B cell (primary cell): ENCODE results near the gene TBX15. TPM values are rescaled to one million over a fixed set of nuclear protein-coding genes. Genes with fewer than 3 reads are reported as not detected.

Experiments
- ATAC-seq: fragments of 200-7000 bp; cut with Tn5 transposase; one replicate; pipeline ENCODE4 v1.10.0; 2021; ENCODE audit warnings: low read depth, mild to moderate bottlenecking, moderate number of reproducible peaks, moderate library complexity
- CTCF ChIA-PET: fragments of 350-600 bp; sonication (Branson Sonifier 250); formaldehyde crosslinking; loops from one replicate; lab custom pipeline; 2021; ENCODE audit warnings: antibody characterized with exemption, inconsistent platforms; lab: Charles Lee
- POLR2A ChIA-PET: fragments of 350-600 bp; sonication (Branson Sonifier 250); formaldehyde crosslinking; loops from one replicate; lab custom pipeline; 2021; ENCODE audit warnings: antibody characterized with exemption; lab: Charles Lee
- DNase-seq: peaks from one replicate; pipeline ENCODE4 v3.0.0; 2013
- H2AFZ ChIP-seq: 2 replicates; pipeline ENCODE4 v1.6.1; 2012; ENCODE audit warnings: mild to moderate bottlenecking, low read depth, low read length; ENCODE audit not compliant: insufficient read depth, poor library complexity, severe bottlenecking
- H3K27ac ChIP-seq, 2 donors: 1 replicate in 1 of 2; 2 replicates in 1 of 2; pipeline ENCODE4 v1.5.1; 2012 to 2013; ENCODE audit warnings: low read length in 2 of 2, mild to moderate bottlenecking in 2 of 2, moderate library complexity in 1 of 2
- H3K27me3 ChIP-seq, 4 experiments: fragments of 200-600 bp in 1 of 4; sonication (generic) in 1 of 4; replicated peaks in 1 of 4; 1 replicate in 2 of 4; 2 replicates in 2 of 4; pipeline versions ENCODE4 v1.6.1 to v1.7.0; 2013 to 2016; ENCODE audit warnings: low read length in 3 of 4, mild to moderate bottlenecking in 2 of 4, mixed read lengths in 1 of 4, moderate library complexity in 1 of 4; ENCODE audit not compliant: insufficient read depth in 4 of 4, control insufficient read depth in 3 of 4; ENCODE audit errors: control extremely low read depth in 1 of 4
- H3K36me3 ChIP-seq, 2 experiments: replicated peaks in 1 of 2; 1 replicate in 1 of 2; 2 replicates in 1 of 2; pipeline versions ENCODE4 v1.6.1 to v1.7.1; 2013; ENCODE audit warnings: low read length in 1 of 2; ENCODE audit not compliant: insufficient read depth in 2 of 2, control insufficient read depth in 1 of 2; ENCODE audit errors: control extremely low read depth in 1 of 2, extremely low read depth in 1 of 2
- H3K4me1 ChIP-seq, 2 donors: fragments of 200-600 bp in 1 of 2; sonication (generic) in 1 of 2; 1 replicate in 1 of 2; 2 replicates in 1 of 2; pipeline versions ENCODE4 v1.5.1 to v1.6.1; 2013 to 2017; ENCODE audit warnings: low read length in 2 of 2; ENCODE audit not compliant: control insufficient read depth in 2 of 2, insufficient read depth in 2 of 2
- H3K4me2 ChIP-seq: replicated peaks from 2 replicates; pipeline ENCODE3; 2012; ENCODE audit warnings: mild to moderate bottlenecking, low read depth, low read length; ENCODE audit not compliant: poor library complexity, severe bottlenecking
- H3K4me3 ChIP-seq, 5 experiments: fragments of 200-600 bp in 1 of 5; sonication (generic) in 1 of 5; 1 replicate in 3 of 5; 2 replicates in 2 of 5; pipeline versions ENCODE4 v1.5.1 to v1.7.0; 2011 to 2016; ENCODE audit warnings: low read length in 4 of 5, mild to moderate bottlenecking in 4 of 5, low read depth in 2 of 5, control low read depth in 1 of 5, moderate library complexity in 1 of 5; ENCODE audit not compliant: insufficient read depth in 1 of 5; ENCODE audit errors: control extremely low read depth in 1 of 5, extremely low read depth in 1 of 5
- H3K79me2 ChIP-seq: fragments of 200-600 bp; sonication (generic); one replicate; pipeline ENCODE4 v1.6.0; 2016; ENCODE audit warnings: low read length; ENCODE audit not compliant: control insufficient read depth, insufficient read depth
- H3K9ac ChIP-seq: fragments of 200-600 bp; sonication (generic); 2 replicates; pipeline ENCODE4 v1.6.1; 2017; ENCODE audit warnings: mild to moderate bottlenecking, low read length, moderate library complexity
- H3K9me3 ChIP-seq, 3 donors: one replicate each; pipeline versions ENCODE4 v1.6.1 to v1.7.1; 2013; ENCODE audit warnings: low read length in 2 of 3; ENCODE audit not compliant: control insufficient read depth in 2 of 3, insufficient read depth in 1 of 3; ENCODE audit errors: control extremely low read depth in 1 of 3
- H4K20me1 ChIP-seq: 2 replicates; pipeline ENCODE4 v1.6.0; 2012; ENCODE audit warnings: mild to moderate bottlenecking, low read length; ENCODE audit not compliant: insufficient read depth, control insufficient read depth, poor library complexity, severe bottlenecking
- H3K27ac Mint-ChIP-seq: one replicate; pipeline ENCODE4 v1.8.0; 2021; ENCODE audit warnings: mixed read lengths
- H3K27me3 Mint-ChIP-seq: one replicate; pipeline ENCODE4 v1.8.0; 2021; ENCODE audit warnings: mixed read lengths
- H3K4me1 Mint-ChIP-seq: one replicate; pipeline ENCODE4 v1.8.0; 2021; ENCODE audit warnings: mixed read lengths
- H3K4me3 Mint-ChIP-seq: one replicate; pipeline ENCODE4 v1.8.0; 2021; ENCODE audit warnings: mixed read lengths
- H3K9me3 Mint-ChIP-seq: one replicate; pipeline ENCODE4 v1.8.0; 2022; ENCODE audit warnings: mixed read lengths; ENCODE audit not compliant: insufficient read depth
- CTCF ChIP-seq: fragments of 200-600 bp; IDR thresholded peaks from one replicate; pipeline ENCODE4 v1.8.0; 2022; ENCODE audit warnings: antibody characterized with exemption, mild to moderate bottlenecking
- EZH2 ChIP-seq: IDR thresholded peaks from 2 replicates; pipeline ENCODE4 v1.6.1; 2012; ENCODE audit warnings: borderline replicate concordance, low read depth, mild to moderate bottlenecking, moderate library complexity, low read length; ENCODE audit not compliant: insufficient read depth, poor library complexity, severe bottlenecking
- WGBS: methylation state at CpG from one replicate; pipeline ENCODE4 v1.1.5; 2013; ENCODE audit warnings: missing lambda C conversion rate; ENCODE audit not compliant: insufficient coverage; 5-methylcytosine and 5-hydroxymethylcytosine counted together
- intact Hi-C: fragments of 100-400 bp; cut with micrococcal nuclease; formaldehyde crosslinking; loops from one replicate; pipeline ENCODE4 v1.10.0; 2022
- polyA plus RNA-seq: library from polyadenylated mRNA; depleted of rRNA; stranded (reverse); fragments of >200 nt; gene quantifications from 2 replicates; pipeline ENCODE4 v1.2.3, GENCODE V29; 2012
- total RNA-seq, 2 donors: library from RNA; stranded (reverse); fragments of 120-200 nt in 1 of 2; gene quantifications; 1 replicate in 1 of 2; 2 replicates in 1 of 2; pipeline versions ENCODE4 v1.2.3 to v1.2.4, GENCODE V29; 2013 to 2022

The TBX15 gene
- total and polyA plus RNA-seq, 2 donors (not counting 1 experiment from before 2014, with no cell fraction given) = 0.03 to 0.15 TPM

GRCh38 chr1:119005724-119006405, 17.7 kb upstream of the TBX15 start:
- H3K4me3 Mint-ChIP-seq = peak overlapping the region; percentile 11
- Histone ChIP-seq H3K27me3 (peaks cover 3 to 82% (median 71%) of the 10 kb centered on the region in 4 experiments), H3K9ac (no peak overlapping the region), H3K4me1 (peaks cover 18 to 22% of the 10 kb centered on the region in 2 donors), H3K4me3 (no peak overlapping the region), H3K4me2 (no peak overlapping the region), H3K79me2 (no peaks in the 10 kb centered on the region), H3K9me3 (peaks cover 0 to 41% (median 3%) of the 10 kb centered on the region in 3 donors), H3K27ac (no peak overlapping the region), H3K36me3 (no peaks in the 10 kb centered on the region), H2AFZ (no peak overlapping the region), H4K20me1 (no peaks in the 10 kb centered on the region)
- ChIA-PET POLR2A (no interaction called here), CTCF (no interaction called here)
- intact Hi-C loops = no loop called here
- DNase-seq = no peak
- H3K27me3 Mint-ChIP-seq = peaks cover 73% of the 10 kb centered on the region
- ATAC-seq = no peak
- WGBS = 23% methylated on average over 12 of the region's 17 CpGs
- peaks cover 24% of the 10 kb centered on the region for H3K4me1 Mint-ChIP-seq
- TF ChIP-seq CTCF (no peak), EZH2 (no peak)
- H3K27ac Mint-ChIP-seq = no peak overlapping the region
- peaks cover 6% of the 10 kb centered on the region for H3K9me3 Mint-ChIP-seq

- Mint-ChIP-seq H3K4me3 (no peak overlapping the region), H3K27me3 (peaks cover 72% of the 10 kb centered on the region), H3K4me1 (peaks cover 26% of the 10 kb centered on the region), H3K9me3 (peaks cover 4% of the 10 kb centered on the region), H3K27ac (no peak overlapping the region)
- no peaks in the 10 kb centered on the region for H3K79me2 ChIP-seq
- H3K36me3 ChIP-seq = no peaks in the 10 kb centered on the region
- peaks cover 3 to 88% (median 69%) of the 10 kb centered on the region in 4 experiments for H3K27me3 ChIP-seq
- no peak for TF ChIP-seq EZH2
- TF ChIP-seq CTCF = no peak
- ATAC-seq (no peak), DNase-seq (no peak)
- peaks cover 22 to 25% of the 10 kb centered on the region in 2 donors for H3K4me1 ChIP-seq
- no peak overlapping the region for H2AFZ ChIP-seq
- H3K4me2 ChIP-seq = no peak overlapping the region
- no peak overlapping the region for H3K9ac ChIP-seq
- intact Hi-C loops = no loop called here
- H3K9me3 ChIP-seq = peaks cover 0 to 51% (median 3%) of the 10 kb centered on the region in 3 donors
- no peak overlapping the region for H3K27ac ChIP-seq
- no CpG with 5 or more reads among the region's 2 CpGs for WGBS
- H3K4me3 ChIP-seq = no peak overlapping the region
- ChIA-PET CTCF (no interaction called here), POLR2A (no interaction called here)
- no peaks in the 10 kb centered on the region for H4K20me1 ChIP-seq
These were observed 16.6 kb upstream of the TBX15 start for GRCh38 chr1:119004781-119005180.
